K562 (cell line): ENCODE data around the gene CIAO1. TPM values are rescaled to one million over a fixed set of nuclear protein-coding genes. Genes with fewer than 3 reads are reported as not detected.

Experiments used
- CBX3 ChIP-seq, 2 experiments: IDR thresholded peaks; 1 replicate in 1 of 2; 2 replicates in 1 of 2; pipeline ENCODE4 v1.6.1; 2012; ENCODE audit warnings: inconsistent platforms in 2 of 2, low read length in 2 of 2, borderline replicate concordance in 1 of 2, control low read depth in 1 of 2
- CREM ChIP-seq: IDR thresholded peaks from 2 replicates; pipeline ENCODE4 v1.6.1; 2014; ENCODE audit warnings: antibody characterized with exemption, low read depth
- EP300 ChIP-seq: IDR thresholded peaks from 2 replicates; pipeline ENCODE4 v1.6.1; 2012; ENCODE audit warnings: low read length, improper control_type of control experiment
- FOXP1 ChIP-seq: sonication (generic); formaldehyde crosslinking; IDR thresholded peaks from 2 replicates; pipeline ENCODE4 v1.8.0; 2022; ENCODE audit warnings: mild to moderate bottlenecking, missing genetic modification reagents
- HDAC1 ChIP-seq, 2 experiments: fragments of 450-650 bp; IDR thresholded peaks; 2 replicates each; pipeline ENCODE4 v1.6.1; 2016 to 2017; ENCODE audit warnings: inconsistent platforms in 1 of 2, mild to moderate bottlenecking in 1 of 2, moderate library complexity in 1 of 2
- KAT8 ChIP-seq: fragments of 450-650 bp; IDR thresholded peaks from 2 replicates; pipeline ENCODE4 v1.6.1; 2016; ENCODE audit warnings: low read depth, mild to moderate bottlenecking
- KLF6 ChIP-seq: fragments of 250-450 bp; sonication (Bioruptor Pico); IDR thresholded peaks from 2 replicates; pipeline ENCODE4 v1.4.0; 2020; ENCODE audit warnings: mild to moderate bottlenecking, moderate library complexity, borderline replicate concordance
- NCOA4 ChIP-seq: fragments of 450-650 bp; IDR thresholded peaks from 2 replicates; pipeline ENCODE4 v1.6.1; 2018; ENCODE audit warnings: mild to moderate bottlenecking; ENCODE audit not compliant: partially characterized antibody
- NRF1 ChIP-seq, 2 experiments: fragments of 450-650 bp; IDR thresholded peaks in 1 of 2; conservative IDR thresholded peaks in 1 of 2; 2 replicates each; pipeline ENCODE4 v1.6.1; 2014; ENCODE audit warnings: mild to moderate bottlenecking in 2 of 2
- PHF21A ChIP-seq: fragments of 450-650 bp; IDR thresholded peaks from 2 replicates; pipeline ENCODE4 v1.6.1; 2017; ENCODE audit warnings: low read depth, borderline replicate concordance
- ZFPM2 ChIP-seq: fragments of 250-450 bp; sonication (Bioruptor Pico); IDR thresholded peaks from 2 replicates; pipeline ENCODE4 v1.5.1; 2022; ENCODE audit warnings: mild to moderate bottlenecking
- ZNF239 ChIP-seq: fragments of 250-450 bp; sonication (Bioruptor Pico); IDR thresholded peaks from 2 replicates; pipeline ENCODE4 v1.4.0; 2020; ENCODE audit warnings: mild to moderate bottlenecking
- polyA plus RNA-seq, 8 experiments: library from polyadenylated mRNA; depleted of rRNA in 4 of 8; stranded (reverse) in 5 of 8; unstranded in 3 of 8; fragments of >200 nt; fragmentation: Nextera tagmentation in 2 of 8; fragmentation: Illumina TruSeq in 1 of 8; extraction: Ambion mirVana in 2 of 8; extraction: Trizol in 1 of 8; gene quantifications; 2 replicates each; pipeline versions ENCODE4 v1.2.1 to v1.2.3, GENCODE V29; 2011 to 2014; ENCODE audit warnings: inconsistent platforms in 1 of 8, missing spikeins in 1 of 8
- total RNA-seq, 7 experiments: library from RNA; depleted of rRNA in 6 of 7; stranded (reverse); fragments of >200 nt in 6 of 7; fragmentation: Illumina TruSeq in 2 of 7; extraction: Trizol in 2 of 7; gene quantifications; 2 replicates each; pipeline versions ENCODE4 v1.2.1 to v1.2.3, GENCODE V29; 2011 to 2021; ENCODE audit warnings: low replicate concordance in 1 of 7
- TF ChIP-seq, protein P1 (sequence below), 2 experiments: fragments of 450-650 bp in 1 of 2; sonication (generic) in 1 of 2; formaldehyde crosslinking in 1 of 2; IDR thresholded peaks in 1 of 2; conservative IDR thresholded peaks in 1 of 2; 2 replicates each; pipeline versions ENCODE4 v1.6.1 to v1.8.1; 2016 to 2023; ENCODE audit warnings: mild to moderate bottlenecking in 2 of 2, moderate library complexity in 2 of 2, inconsistent platforms in 1 of 2, missing genetic modification reagents in 1 of 2
- TF ChIP-seq, protein P2 (sequence below): fragments of 150-350 bp; conservative IDR thresholded peaks from 2 replicates; pipeline ENCODE4 v1.6.1; 2014; ENCODE audit warnings: low read length
- TF ChIP-seq, protein P3 (sequence below): fragments of 450-650 bp; IDR thresholded peaks from 2 replicates; pipeline ENCODE4 v1.6.1; 2016; ENCODE audit warnings: borderline replicate concordance
- TF ChIP-seq, protein P4 (sequence below): fragments of 450-650 bp; formaldehyde crosslinking; conservative IDR thresholded peaks from 2 replicates; pipeline ENCODE4 v1.4.0; 2022; ENCODE audit warnings: mild to moderate bottlenecking, missing genetic modification characterization
- TF ChIP-seq, protein P5 (sequence below): fragments of 250-450 bp; sonication (Bioruptor Pico); IDR thresholded peaks from 2 replicates; pipeline ENCODE4 v1.4.0; 2020; ENCODE audit warnings: mild to moderate bottlenecking

The CIAO1 gene
- total and polyA plus RNA-seq, 9 of the 15 experiments (the other 6 are each of a cell fraction or from before 2014, with no cell fraction given) = 11.4 to 156 (median 92.8) TPM

DNA sequence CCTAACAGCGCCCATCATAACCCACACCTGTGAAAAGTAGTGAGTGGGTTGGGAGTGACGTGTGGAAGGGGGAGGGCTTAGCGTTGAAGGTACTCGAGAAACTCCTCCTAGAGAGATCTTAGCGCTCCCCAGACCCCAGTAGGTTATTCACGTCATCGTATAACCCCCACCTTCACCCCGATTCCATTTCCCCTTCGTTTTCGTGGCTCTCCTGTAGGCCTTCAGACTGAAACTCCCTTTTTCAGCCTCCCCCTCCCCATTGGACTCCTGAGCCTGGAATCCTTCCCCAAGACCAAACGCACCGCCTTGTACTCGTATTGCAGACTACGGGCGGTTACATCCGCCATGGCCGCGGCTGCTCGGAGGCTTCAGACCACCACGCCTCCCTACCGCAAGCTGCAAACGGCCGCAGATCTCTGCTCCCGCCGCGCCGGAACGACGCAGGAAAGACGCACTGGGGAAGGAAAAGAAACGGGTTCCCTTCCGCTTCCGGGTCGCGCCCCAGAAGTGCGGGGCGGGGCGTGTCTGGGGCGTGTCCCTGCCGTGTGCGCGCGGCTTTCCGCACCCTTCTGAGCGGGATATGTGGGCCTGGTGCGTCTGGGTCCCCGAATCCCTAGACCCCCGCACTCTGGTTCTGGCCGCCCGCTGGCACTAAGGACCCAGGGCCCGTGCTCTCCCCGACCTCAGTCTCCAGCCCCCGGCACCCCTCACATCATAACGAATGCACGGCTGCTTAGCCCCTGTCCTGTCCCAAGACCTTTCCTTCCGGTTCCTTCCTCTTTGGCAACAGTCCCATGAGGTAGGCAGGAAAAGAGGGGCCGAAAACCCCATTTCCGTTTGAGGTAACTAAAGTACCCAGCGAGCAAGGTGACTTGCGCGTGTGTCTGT lies 39.3 kb downstream of the CIAO1 start, which contains the start of gene SNRNP200 (continued):
- TF ChIP-seq, protein P1, sequence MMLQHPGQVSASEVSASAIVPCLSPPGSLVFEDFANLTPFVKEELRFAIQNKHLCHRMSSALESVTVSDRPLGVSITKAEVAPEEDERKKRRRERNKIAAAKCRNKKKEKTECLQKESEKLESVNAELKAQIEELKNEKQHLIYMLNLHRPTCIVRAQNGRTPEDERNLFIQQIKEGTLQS (IDR thresholded peaks at IDR 0.05) = no peak
- TF ChIP-seq, protein P1 (CRISPR knock-in tag; conservative IDR thresholded peaks at IDR 0.05) = no peak
- peak; percentile 95; the same call in 1 of the 2 replicates for TF ChIP-seq FOXP1 (CRISPR knock-in tag)
- TF ChIP-seq CREM = peak; percentile 95
- peak; percentile 53 to 92; a peak in 3 of 4 replicates for TF ChIP-seq HDAC1 (IDR thresholded peaks at IDR 0.05)
- TF ChIP-seq EP300 = peak; percentile 43; the same call in 1 of the 2 replicates
- TF ChIP-seq, protein P2, sequence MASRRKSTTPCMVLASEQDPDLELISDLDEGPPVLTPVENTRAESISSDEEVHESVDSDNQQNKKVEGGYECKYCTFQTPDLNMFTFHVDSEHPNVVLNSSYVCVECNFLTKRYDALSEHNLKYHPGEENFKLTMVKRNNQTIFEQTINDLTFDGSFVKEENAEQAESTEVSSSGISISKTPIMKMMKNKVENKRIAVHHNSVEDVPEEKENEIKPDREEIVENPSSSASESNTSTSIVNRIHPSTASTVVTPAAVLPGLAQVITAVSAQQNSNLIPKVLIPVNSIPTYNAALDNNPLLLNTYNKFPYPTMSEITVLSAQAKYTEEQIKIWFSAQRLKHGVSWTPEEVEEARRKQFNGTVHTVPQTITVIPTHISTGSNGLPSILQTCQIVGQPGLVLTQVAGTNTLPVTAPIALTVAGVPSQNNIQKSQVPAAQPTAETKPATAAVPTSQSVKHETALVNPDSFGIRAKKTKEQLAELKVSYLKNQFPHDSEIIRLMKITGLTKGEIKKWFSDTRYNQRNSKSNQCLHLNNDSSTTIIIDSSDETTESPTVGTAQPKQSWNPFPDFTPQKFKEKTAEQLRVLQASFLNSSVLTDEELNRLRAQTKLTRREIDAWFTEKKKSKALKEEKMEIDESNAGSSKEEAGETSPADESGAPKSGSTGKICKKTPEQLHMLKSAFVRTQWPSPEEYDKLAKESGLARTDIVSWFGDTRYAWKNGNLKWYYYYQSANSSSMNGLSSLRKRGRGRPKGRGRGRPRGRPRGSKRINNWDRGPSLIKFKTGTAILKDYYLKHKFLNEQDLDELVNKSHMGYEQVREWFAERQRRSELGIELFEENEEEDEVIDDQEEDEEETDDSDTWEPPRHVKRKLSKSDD = no peak
- TF ChIP-seq ZNF239 (CRISPR knock-in tag) = no peak
- TF ChIP-seq, protein P3, sequence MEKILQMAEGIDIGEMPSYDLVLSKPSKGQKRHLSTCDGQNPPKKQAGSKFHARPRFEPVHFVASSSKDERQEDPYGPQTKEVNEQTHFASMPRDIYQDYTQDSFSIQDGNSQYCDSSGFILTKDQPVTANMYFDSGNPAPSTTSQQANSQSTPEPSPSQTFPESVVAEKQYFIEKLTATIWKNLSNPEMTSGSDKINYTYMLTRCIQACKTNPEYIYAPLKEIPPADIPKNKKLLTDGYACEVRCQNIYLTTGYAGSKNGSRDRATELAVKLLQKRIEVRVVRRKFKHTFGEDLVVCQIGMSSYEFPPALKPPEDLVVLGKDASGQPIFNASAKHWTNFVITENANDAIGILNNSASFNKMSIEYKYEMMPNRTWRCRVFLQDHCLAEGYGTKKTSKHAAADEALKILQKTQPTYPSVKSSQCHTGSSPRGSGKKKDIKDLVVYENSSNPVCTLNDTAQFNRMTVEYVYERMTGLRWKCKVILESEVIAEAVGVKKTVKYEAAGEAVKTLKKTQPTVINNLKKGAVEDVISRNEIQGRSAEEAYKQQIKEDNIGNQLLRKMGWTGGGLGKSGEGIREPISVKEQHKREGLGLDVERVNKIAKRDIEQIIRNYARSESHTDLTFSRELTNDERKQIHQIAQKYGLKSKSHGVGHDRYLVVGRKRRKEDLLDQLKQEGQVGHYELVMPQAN = peak; percentile 91
- no peak for TF ChIP-seq NCOA4
- 0 out of 2 replicates have a peak, but pooled peaks have one; percentile 21 for TF ChIP-seq KAT8
- TF ChIP-seq, protein P4, sequence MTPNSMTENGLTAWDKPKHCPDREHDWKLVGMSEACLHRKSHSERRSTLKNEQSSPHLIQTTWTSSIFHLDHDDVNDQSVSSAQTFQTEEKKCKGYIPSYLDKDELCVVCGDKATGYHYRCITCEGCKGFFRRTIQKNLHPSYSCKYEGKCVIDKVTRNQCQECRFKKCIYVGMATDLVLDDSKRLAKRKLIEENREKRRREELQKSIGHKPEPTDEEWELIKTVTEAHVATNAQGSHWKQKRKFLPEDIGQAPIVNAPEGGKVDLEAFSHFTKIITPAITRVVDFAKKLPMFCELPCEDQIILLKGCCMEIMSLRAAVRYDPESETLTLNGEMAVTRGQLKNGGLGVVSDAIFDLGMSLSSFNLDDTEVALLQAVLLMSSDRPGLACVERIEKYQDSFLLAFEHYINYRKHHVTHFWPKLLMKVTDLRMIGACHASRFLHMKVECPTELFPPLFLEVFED = peak; percentile 78; the same call in 1 of the 2 replicates
- TF ChIP-seq, protein P5, sequence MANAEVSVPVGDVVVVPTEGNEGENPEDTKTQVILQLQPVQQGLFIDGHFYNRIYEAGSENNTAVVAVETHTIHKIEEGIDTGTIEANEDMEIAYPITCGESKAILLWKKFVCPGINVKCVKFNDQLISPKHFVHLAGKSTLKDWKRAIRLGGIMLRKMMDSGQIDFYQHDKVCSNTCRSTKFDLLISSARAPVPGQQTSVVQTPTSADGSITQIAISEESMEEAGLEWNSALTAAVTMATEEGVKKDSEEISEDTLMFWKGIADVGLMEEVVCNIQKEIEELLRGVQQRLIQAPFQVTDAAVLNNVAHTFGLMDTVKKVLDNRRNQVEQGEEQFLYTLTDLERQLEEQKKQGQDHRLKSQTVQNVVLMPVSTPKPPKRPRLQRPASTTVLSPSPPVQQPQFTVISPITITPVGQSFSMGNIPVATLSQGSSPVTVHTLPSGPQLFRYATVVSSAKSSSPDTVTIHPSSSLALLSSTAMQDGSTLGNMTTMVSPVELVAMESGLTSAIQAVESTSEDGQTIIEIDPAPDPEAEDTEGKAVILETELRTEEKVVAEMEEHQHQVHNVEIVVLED (CRISPR knock-in tag) = peak; percentile 66
- 0 out of 2 replicates have a peak, but pooled peaks have one; percentile 19 for TF ChIP-seq PHF21A
- peak; percentile 86 to 88 for TF ChIP-seq NRF1 (conservative IDR thresholded peaks at IDR 0.05 in 1 of 2, IDR thresholded peaks at IDR 0.05 in 1 of 2)
- 0 out of 3 replicates have a peak, but pooled peaks of 1 of the 2 experiments have one; percentile 38 for TF ChIP-seq CBX3 (IDR thresholded peaks at IDR 0.05; ENCODE audit: borderline replicate concordance in 1 of 2, low read length in 2 of 2)
- TF ChIP-seq KLF6 (CRISPR knock-in tag) = peak; percentile 89; the same call in 1 of the 2 replicates
- no peak for TF ChIP-seq ZFPM2
